ENCODE results near the gene U2SURP. TPM values are rescaled to one million over a fixed set of nuclear protein-coding genes. Genes with fewer than 3 reads are reported as not detected.

U2SURP gene
- total RNA-seq, 2 donors from 2014 or later = 26.3 to 33.7 TPM

DNA sequence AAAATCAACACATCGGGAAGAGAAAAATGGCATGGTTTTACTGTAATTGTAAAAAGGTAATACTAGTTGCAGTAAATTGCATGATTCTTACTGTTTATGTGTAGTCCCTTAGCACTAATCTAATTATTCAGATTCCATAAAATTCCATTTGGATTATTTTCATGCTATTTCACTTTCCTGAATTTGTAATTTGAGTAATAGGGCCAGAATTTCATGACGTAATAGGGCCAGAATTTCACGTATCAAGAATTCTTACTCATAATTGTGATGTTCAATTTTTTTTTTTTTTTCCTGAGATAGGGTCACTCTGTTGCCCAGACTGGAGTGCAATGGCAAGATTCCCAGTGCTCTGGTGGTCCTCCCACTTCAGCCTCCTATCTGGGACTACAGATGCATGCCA, 2.9 kb upstream of the U2SURP start:
- H3K27ac ChIP-seq = no peak overlapping the region

DNA sequence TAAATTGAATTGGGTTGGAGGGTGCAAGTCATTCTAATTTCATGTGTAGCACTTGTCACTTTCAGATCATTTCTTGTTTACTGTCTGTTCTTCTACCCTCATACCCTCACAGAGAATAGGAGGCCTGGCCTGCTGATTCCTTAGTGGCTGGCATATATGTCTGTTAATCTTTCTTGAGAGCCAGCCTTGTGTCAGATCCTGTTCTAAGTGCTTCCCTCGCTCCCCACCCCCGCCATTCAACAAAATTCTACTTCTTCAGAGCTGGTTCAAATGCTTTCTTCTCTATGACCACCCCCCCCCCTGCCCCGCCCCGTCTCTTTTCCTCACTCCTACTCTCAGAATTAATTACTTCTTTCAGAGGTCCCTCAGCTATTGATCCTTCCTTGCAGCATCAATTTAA, 1.5 kb upstream of the U2SURP start:
- H3K27ac ChIP-seq = peak overlapping the region; percentile 92 to 93
- H3K27me3 ChIP-seq = no peaks in the 10 kb centered on the region
- H3K9me3 ChIP-seq = no peaks in the 10 kb centered on the region
- TF ChIP-seq, protein P1, sequence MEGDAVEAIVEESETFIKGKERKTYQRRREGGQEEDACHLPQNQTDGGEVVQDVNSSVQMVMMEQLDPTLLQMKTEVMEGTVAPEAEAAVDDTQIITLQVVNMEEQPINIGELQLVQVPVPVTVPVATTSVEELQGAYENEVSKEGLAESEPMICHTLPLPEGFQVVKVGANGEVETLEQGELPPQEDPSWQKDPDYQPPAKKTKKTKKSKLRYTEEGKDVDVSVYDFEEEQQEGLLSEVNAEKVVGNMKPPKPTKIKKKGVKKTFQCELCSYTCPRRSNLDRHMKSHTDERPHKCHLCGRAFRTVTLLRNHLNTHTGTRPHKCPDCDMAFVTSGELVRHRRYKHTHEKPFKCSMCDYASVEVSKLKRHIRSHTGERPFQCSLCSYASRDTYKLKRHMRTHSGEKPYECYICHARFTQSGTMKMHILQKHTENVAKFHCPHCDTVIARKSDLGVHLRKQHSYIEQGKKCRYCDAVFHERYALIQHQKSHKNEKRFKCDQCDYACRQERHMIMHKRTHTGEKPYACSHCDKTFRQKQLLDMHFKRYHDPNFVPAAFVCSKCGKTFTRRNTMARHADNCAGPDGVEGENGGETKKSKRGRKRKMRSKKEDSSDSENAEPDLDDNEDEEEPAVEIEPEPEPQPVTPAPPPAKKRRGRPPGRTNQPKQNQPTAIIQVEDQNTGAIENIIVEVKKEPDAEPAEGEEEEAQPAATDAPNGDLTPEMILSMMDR (IDR thresholded peaks at IDR 0.05) = no peak
- peaks cover 0 to 40% of the 10 kb centered on the region in 2 donors for H3K4me1 ChIP-seq
- peak overlapping the region in 1 of 2 donors; percentile 97 for H3K4me3 ChIP-seq
- DNase-seq (ENCODE audit: low spot score) = no peak
- no peaks in the 10 kb centered on the region for H3K36me3 ChIP-seq

More for the DNA sequence above, 2.9 kb upstream of the U2SURP start:
- H3K9me3 ChIP-seq = no peaks in the 10 kb centered on the region
- no peak for DNase-seq (ENCODE audit: low spot score)
- no peak overlapping the region for H3K4me3 ChIP-seq
- peaks cover 0 to 29% of the 10 kb centered on the region in 2 donors for H3K4me1 ChIP-seq
- TF ChIP-seq, protein P1 (IDR thresholded peaks at IDR 0.05) = no peak
- H3K27me3 ChIP-seq = no peaks in the 10 kb centered on the region
- no peaks in the 10 kb centered on the region for H3K36me3 ChIP-seq

DNA sequence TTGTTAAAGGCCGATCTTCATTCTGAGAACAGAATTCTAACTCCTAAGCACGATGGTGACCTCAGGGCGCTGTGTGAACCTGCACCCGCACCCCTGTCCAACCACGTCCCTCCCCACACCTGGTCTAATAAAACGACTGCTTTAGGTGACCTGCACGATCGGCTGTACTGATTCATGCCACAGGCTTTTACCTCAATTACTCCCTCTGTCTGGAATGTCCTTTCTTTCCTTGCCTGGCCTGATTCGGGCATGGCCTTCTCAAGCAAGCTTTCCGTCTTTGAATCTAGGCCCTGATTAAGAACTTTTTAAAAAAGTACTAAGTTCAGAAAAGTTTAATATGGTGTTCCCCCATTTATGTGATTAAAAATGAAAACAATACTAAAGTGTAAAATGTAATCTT, 842 bp upstream of the U2SURP start:
- TF ChIP-seq, protein P1 (IDR thresholded peaks at IDR 0.05) = no peak
- Histone ChIP-seq H3K4me1 (peaks cover 0 to 46% of the 10 kb centered on the region in 2 donors), H3K4me3 (peak overlapping the region; percentile 89 to 97), H3K9me3 (no peaks in the 10 kb centered on the region), H3K27ac (peak overlapping the region; percentile 92 to 93), H3K27me3 (no peaks in the 10 kb centered on the region), H3K36me3 (no peaks in the 10 kb centered on the region)
- no peak for DNase-seq (ENCODE audit: low spot score)

DNA sequence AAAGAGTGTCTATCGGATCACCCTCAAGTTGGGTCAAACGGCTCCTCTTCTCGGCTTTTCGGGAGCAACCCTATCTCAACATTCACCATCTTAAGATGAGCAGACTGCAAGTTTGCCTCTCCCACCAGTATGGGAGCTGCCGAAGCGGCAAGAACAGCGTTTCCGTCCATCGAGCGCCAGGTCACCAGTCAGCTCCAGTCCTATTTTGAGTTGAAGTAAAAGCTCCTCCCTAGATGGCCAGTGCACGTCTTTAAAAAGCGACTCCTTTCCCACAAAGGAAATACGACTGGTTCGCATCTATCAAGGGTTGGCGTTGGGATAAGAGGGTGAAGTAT, 369 bp upstream of the U2SURP start:
- no peaks in the 10 kb centered on the region for H3K27me3 ChIP-seq
- H3K4me3 ChIP-seq = peak overlapping the region; percentile 89 to 97
- no peaks in the 10 kb centered on the region for H3K9me3 ChIP-seq
- H3K4me1 ChIP-seq = peaks cover 0 to 47% of the 10 kb centered on the region in 2 donors
- no peak for DNase-seq (ENCODE audit: low spot score)
- H3K36me3 ChIP-seq = no peaks in the 10 kb centered on the region
- TF ChIP-seq, protein P1 (IDR thresholded peaks at IDR 0.05) = no peak
- H3K27ac ChIP-seq = peak overlapping the region; percentile 92 to 93

DNA sequence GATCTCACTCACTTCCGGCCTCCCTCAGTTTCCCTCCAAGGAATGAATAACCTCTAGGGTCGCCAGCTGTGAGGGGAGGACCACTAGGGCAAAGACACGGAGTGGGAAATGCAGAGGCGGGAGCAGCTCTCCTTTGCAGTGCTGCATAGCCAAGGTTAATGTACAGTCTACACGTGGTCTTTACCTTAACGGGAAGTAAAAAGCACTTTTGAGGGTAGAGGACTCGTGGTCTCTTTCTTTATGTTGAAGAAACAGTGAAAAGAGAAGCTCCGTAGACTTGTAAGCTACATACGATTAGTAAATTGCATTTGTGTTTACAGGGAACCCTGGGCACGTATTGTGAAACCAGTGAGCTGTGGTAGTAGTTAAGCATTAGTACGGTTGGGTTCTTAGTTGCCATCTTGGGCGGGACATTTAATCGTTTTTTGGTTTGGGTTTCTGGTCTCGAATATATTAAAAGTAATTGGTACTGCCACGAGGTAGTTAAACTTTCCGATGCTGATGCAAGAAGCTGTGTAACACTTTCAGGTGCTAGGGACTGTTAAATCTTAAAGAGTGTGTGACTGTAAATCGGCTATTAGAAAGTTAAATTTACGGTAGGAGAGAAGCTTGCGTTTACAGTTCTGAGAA, 828 bp downstream of the U2SURP start:
- Histone ChIP-seq H3K36me3 (no peaks in the 10 kb centered on the region), H3K27me3 (no peaks in the 10 kb centered on the region), H3K4me3 (peak overlapping the region; percentile 89 to 97), H3K4me1 (peaks cover 0 to 53% of the 10 kb centered on the region in 2 donors), H3K9me3 (no peaks in the 10 kb centered on the region), H3K27ac (peak overlapping the region; percentile 92 to 93)
- TF ChIP-seq, protein P1 (IDR thresholded peaks at IDR 0.05) = no peak
- DNase-seq (ENCODE audit: low spot score) = no peak

DNA sequence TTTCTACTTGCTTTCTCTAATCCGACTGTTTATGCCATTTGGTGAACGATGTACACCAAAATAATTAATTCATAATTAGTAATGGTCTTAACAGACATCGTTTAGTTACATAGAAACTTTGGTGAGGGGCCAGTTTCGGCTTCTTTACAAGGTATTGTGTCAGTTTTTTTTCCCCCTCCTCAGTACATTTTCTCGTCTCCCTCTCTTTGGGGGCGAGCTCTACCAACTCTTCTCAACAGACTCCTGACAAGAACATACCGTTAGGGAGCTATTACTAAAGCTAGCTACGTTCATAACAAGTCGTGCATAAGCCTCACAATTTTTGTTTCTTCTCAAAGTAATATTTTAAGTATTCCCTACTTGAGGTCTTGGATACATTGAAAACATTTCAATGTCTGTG, 1.4 kb downstream of the U2SURP start:
- peaks cover 0 to 53% of the 10 kb centered on the region in 2 donors for H3K4me1 ChIP-seq
- no peaks in the 10 kb centered on the region for H3K9me3 ChIP-seq
- peak overlapping the region; percentile 89 to 97 for H3K4me3 ChIP-seq
- no peak overlapping the region for H3K27ac ChIP-seq
- H3K36me3 ChIP-seq = no peaks in the 10 kb centered on the region
- H3K27me3 ChIP-seq = no peaks in the 10 kb centered on the region
- no peak for DNase-seq (ENCODE audit: low spot score)
- TF ChIP-seq, protein P1 (IDR thresholded peaks at IDR 0.05) = no peak
